HG03039 (cell line): ENCODE results near the gene SYCE3.

Experiments
- ATAC-seq: cut with Tn5 transposase; IDR thresholded peaks from one replicate; pipeline ENCODE4 v1.9.1; 2021; ENCODE audit warnings: mild to moderate bottlenecking, moderate library complexity; ENCODE audit not compliant: unreplicated experiment

The SYCE3 gene

GRCh38 chr22:50504369-50505211, 58.1 kb downstream of the SYCE3 start:
- ATAC-seq: no peak

- no peak for ATAC-seq
These were observed 59.1 kb downstream of the SYCE3 start for GRCh38 chr22:50503475-50504145.

- no peak for ATAC-seq
These were observed 59.9 kb downstream of the SYCE3 start for GRCh38 chr22:50502628-50503474.

GRCh38 chr22:50502096-50502495, 60.6 kb downstream of the SYCE3 start:
- ATAC-seq: no peak
